ENCODE measurements around the gene KRT8.
"Not testable (repeated sequence)": the region's sequence is repeated elsewhere in the genome, so short reads cannot be mapped to it uniquely, and the experiment has no call there.

KRT8 gene

GRCh38 chr12:52884526-52885293, 20.2 kb downstream of the KRT8 start:
- TF ChIP-seq CTCF (IDR thresholded peaks at IDR 0.05; ENCODE audit: insufficient read depth, low read depth, low read length, missing control alignments), result peak; percentile 83
- no peak overlapping the region for H3K4me3 ChIP-seq (ENCODE audit: low read depth, low read length)
- peak; percentile 63 for DNase-seq (ENCODE audit: low read depth)

GRCh38 chr12:52880499-52880898, 24.4 kb downstream of the KRT8 start:
- H3K4me3 ChIP-seq (ENCODE audit: low read depth, low read length); DNase-seq (ENCODE audit: low read depth): not testable (repeated sequence)

GRCh38 chr12:52879394-52880351, 25.2 kb downstream of the KRT8 start:
- DNase-seq (ENCODE audit: low read depth), result peak; percentile 66
- H3K4me3 ChIP-seq (ENCODE audit: low read depth, low read length), result no peak overlapping the region
- peak; percentile 80 for TF ChIP-seq CTCF (IDR thresholded peaks at IDR 0.05; ENCODE audit: insufficient read depth, low read depth, low read length, missing control alignments)

GRCh38 chr12:52878507-52879393, 26.1 kb downstream of the KRT8 start:
- no peak overlapping the region for H3K4me3 ChIP-seq (ENCODE audit: low read depth, low read length)
- TF ChIP-seq CTCF (IDR thresholded peaks at IDR 0.05; ENCODE audit: insufficient read depth, low read depth, low read length, missing control alignments), result no peak
- no peak for DNase-seq (ENCODE audit: low read depth)

- no peak for DNase-seq (ENCODE audit: low read depth)
- no peak overlapping the region for H3K4me3 ChIP-seq (ENCODE audit: low read depth, low read length)
- TF ChIP-seq CTCF (IDR thresholded peaks at IDR 0.05; ENCODE audit: insufficient read depth, low read depth, low read length, missing control alignments), result no peak
Observed at GRCh38 chr12:52877242-52877641, 27.6 kb downstream of the KRT8 start.

GRCh38 chr12:52876372-52876771, 28.5 kb downstream of the KRT8 start:
- TF ChIP-seq CTCF (IDR thresholded peaks at IDR 0.05; ENCODE audit: insufficient read depth, low read depth, low read length, missing control alignments), result no peak

More at GRCh38 chr12:52876372-52876771, 28.5 kb downstream of the KRT8 start:
- H3K4me3 ChIP-seq (ENCODE audit: low read depth, low read length), result no peak overlapping the region
- no peak for DNase-seq (ENCODE audit: low read depth)
